ENCODE data around the gene DAPK2. TPM values are rescaled to one million over a fixed set of nuclear protein-coding genes. Genes with fewer than 3 reads are reported as not detected.

Gene DAPK2
- polyA plus RNA-seq, 1 of the 3 experiments (the other 2 are of a cell fraction): 1.4 TPM

DNA sequence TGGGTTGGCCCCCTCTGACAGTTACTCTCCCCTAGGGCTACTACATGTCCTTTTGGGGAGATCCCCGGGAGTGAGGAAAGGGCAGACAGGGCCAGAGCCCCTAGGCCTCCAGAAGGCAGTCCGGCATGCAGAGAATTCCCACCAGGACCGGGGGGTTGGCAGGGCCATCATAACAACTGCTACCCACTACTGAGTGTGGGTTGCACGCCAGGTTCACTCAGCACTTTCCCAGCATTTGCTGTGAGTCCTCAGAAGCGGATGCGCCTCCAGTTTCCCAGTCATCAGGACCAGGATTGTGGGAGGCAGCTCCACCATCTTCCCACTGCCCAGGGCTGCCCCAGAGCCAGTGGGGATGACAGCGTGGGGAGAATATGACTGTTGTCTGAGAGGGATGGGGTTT is 161.3 kb downstream of the DAPK2 start:
- ChIA-PET CTCF (interaction anchor here (1.0 kb wide), 1 partner anchor 133 kb away, joined by 3 read pairs; no protein-coding TSS in a partner anchor), POLR2A (no interaction called here)
- Histone ChIP-seq H3K27ac (ENCODE audit: low read depth in 2 of 2, low read length in 1 of 2) (no peak overlapping the region), H3K9me2 (no peaks in the 10 kb centered on the region), H3F3A (replicated peaks; ENCODE audit: insufficient read depth) (no peaks in the 10 kb centered on the region), H3K4me1 (ENCODE audit: control insufficient read depth in 1 of 2, insufficient read depth in 2 of 2, low read depth in 1 of 2, low read length in 1 of 2) (no peaks in the 10 kb centered on the region; a peak in 1 of 4 replicates), H4K20me1 (ENCODE audit: insufficient read depth) (no peaks in the 10 kb centered on the region), H3K4me2 (no peak overlapping the region), H3K9ac (no peak overlapping the region), H3K36me3 (replicated peaks in 1 of 2; ENCODE audit: control insufficient read depth in 1 of 2, insufficient read depth in 2 of 2, low read length in 1 of 2) (no peaks in the 10 kb centered on the region), H3K9me3 (no peaks in the 10 kb centered on the region), H3K27me3 (ENCODE audit: insufficient read depth) (no peaks in the 10 kb centered on the region), H2AFZ (ENCODE audit: low read depth) (no peak overlapping the region), H3K79me2 (ENCODE audit: insufficient read depth) (no peaks in the 10 kb centered on the region), H3K4me3 (ENCODE audit: low read depth in 2 of 2, low read length in 1 of 2) (no peak overlapping the region)
- no peak for DNase-seq
- TF ChIP-seq NFIC (IDR thresholded peaks at IDR 0.05; ENCODE audit: borderline replicate concordance) (no peak), JUND (IDR thresholded peaks at IDR 0.05) (no peak), FOSL2 (IDR thresholded peaks at IDR 0.05; ENCODE audit: borderline replicate concordance, low read depth) (no peak), SIN3A (IDR thresholded peaks at IDR 0.05; ENCODE audit: borderline replicate concordance, low read depth, low read length) (no peak), MXI1 (IDR thresholded peaks at IDR 0.05; ENCODE audit: low read depth, low read length) (no peak), FOXJ3 (CRISPR knock-in tag; IDR thresholded peaks at IDR 0.05) (no peak), RCOR1 (IDR thresholded peaks at IDR 0.05; ENCODE audit: low read length) (no peak), NRF1 (IDR thresholded peaks at IDR 0.05; ENCODE audit: low read depth, low read length) (no peak), EZH2phosphoT487 (IDR thresholded peaks at IDR 0.05; ENCODE audit: borderline replicate concordance, low read depth) (no peak), SMC3 (IDR thresholded peaks at IDR 0.05; ENCODE audit: low read depth, low read length) (no peak), YY1 (IDR thresholded peaks at IDR 0.05; ENCODE audit: low read depth) (no peak)
- TF ChIP-seq, protein P1, sequence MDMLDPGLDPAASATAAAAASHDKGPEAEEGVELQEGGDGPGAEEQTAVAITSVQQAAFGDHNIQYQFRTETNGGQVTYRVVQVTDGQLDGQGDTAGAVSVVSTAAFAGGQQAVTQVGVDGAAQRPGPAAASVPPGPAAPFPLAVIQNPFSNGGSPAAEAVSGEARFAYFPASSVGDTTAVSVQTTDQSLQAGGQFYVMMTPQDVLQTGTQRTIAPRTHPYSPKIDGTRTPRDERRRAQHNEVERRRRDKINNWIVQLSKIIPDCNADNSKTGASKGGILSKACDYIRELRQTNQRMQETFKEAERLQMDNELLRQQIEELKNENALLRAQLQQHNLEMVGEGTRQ (IDR thresholded peaks at IDR 0.05; ENCODE audit: borderline replicate concordance, low read depth, low read length): no peak
- TF ChIP-seq, protein P2, sequence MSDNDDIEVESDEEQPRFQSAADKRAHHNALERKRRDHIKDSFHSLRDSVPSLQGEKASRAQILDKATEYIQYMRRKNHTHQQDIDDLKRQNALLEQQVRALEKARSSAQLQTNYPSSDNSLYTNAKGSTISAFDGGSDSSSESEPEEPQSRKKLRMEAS (IDR thresholded peaks at IDR 0.05; ENCODE audit: low read depth): no peak
- 79% methylated on average over 6 of the region's 7 CpGs for WGBS (ENCODE audit: low lambda C conversion rate)

DNA sequence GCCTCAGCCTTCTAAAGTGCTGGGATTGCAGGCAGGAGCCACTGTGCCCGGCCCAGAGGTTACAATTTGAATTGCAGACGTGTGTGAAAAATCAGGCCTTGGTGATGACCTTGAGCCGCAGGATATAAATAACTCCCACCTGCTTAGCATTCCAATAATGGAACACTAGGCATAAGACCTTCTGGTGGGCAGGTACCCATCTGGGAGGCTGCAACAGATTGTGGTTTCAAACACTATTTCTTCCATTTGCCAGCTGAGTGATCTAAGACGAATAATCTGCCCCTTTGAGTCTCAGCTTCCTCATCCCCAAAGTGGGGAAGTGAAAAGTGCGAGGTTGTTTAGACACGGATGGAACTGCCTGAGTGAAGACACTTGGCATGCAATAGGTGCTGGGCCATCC is 164.9 kb downstream of the DAPK2 start:
- CTCF ChIA-PET: interaction anchor here (1.1 to 3.4 kb wide), 5 partner anchors 9 to 271 kb away, joined by 3 to 15 read pairs (median 4); no protein-coding TSS in a partner anchor
- TF ChIP-seq RAD21 (IDR thresholded peaks at IDR 0.05; ENCODE audit: low read length) (no peak), POLR2AphosphoS5 (IDR thresholded peaks at IDR 0.05; ENCODE audit: low read depth, low read length) (no peak), SMC3 (IDR thresholded peaks at IDR 0.05; ENCODE audit: low read depth, low read length) (no peak), RFX5 (IDR thresholded peaks at IDR 0.05; ENCODE audit: low read length) (no peak), RXRA (IDR thresholded peaks at IDR 0.05; ENCODE audit: borderline replicate concordance, low read depth) (no peak)
- TF ChIP-seq, protein P3, sequence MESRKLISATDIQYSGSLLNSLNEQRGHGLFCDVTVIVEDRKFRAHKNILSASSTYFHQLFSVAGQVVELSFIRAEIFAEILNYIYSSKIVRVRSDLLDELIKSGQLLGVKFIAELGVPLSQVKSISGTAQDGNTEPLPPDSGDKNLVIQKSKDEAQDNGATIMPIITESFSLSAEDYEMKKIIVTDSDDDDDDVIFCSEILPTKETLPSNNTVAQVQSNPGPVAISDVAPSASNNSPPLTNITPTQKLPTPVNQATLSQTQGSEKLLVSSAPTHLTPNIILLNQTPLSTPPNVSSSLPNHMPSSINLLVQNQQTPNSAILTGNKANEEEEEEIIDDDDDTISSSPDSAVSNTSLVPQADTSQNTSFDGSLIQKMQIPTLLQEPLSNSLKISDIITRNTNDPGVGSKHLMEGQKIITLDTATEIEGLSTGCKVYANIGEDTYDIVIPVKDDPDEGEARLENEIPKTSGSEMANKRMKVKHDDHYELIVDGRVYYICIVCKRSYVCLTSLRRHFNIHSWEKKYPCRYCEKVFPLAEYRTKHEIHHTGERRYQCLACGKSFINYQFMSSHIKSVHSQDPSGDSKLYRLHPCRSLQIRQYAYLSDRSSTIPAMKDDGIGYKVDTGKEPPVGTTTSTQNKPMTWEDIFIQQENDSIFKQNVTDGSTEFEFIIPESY (IDR thresholded peaks at IDR 0.05; ENCODE audit: borderline replicate concordance, low read depth): no peak
- TF ChIP-seq, protein P2 (IDR thresholded peaks at IDR 0.05; ENCODE audit: low read depth): no peak
- TF ChIP-seq, protein P4, sequence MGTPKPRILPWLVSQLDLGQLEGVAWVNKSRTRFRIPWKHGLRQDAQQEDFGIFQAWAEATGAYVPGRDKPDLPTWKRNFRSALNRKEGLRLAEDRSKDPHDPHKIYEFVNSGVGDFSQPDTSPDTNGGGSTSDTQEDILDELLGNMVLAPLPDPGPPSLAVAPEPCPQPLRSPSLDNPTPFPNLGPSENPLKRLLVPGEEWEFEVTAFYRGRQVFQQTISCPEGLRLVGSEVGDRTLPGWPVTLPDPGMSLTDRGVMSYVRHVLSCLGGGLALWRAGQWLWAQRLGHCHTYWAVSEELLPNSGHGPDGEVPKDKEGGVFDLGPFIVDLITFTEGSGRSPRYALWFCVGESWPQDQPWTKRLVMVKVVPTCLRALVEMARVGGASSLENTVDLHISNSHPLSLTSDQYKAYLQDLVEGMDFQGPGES (IDR thresholded peaks at IDR 0.05; ENCODE audit: low read depth, low read length): no peak

More for the DNA sequence above, 164.9 kb downstream of the DAPK2 start:
- no peaks in the 10 kb centered on the region for H3K9me3 ChIP-seq
- no peak overlapping the region for H2AFZ ChIP-seq (ENCODE audit: low read depth)
- no peaks in the 10 kb centered on the region for H4K20me1 ChIP-seq (ENCODE audit: insufficient read depth)
- H3K4me1 ChIP-seq (ENCODE audit: control insufficient read depth in 1 of 2, insufficient read depth in 2 of 2, low read depth in 1 of 2, low read length in 1 of 2): no peaks in the 10 kb centered on the region; a peak in 1 of 4 replicates
- H3K36me3 ChIP-seq (replicated peaks in 1 of 2; ENCODE audit: control insufficient read depth in 1 of 2, insufficient read depth in 2 of 2, low read length in 1 of 2): no peaks in the 10 kb centered on the region
- H3K4me3 ChIP-seq (ENCODE audit: low read depth in 2 of 2, low read length in 1 of 2): no peak overlapping the region
- DNase-seq: no peak
- H3F3A ChIP-seq (replicated peaks; ENCODE audit: insufficient read depth): no peaks in the 10 kb centered on the region
- H3K9me2 ChIP-seq: no peaks in the 10 kb centered on the region
- H3K9ac ChIP-seq: no peak overlapping the region
- H3K79me2 ChIP-seq (ENCODE audit: insufficient read depth): no peaks in the 10 kb centered on the region
- POLR2A ChIA-PET: no interaction called here
- H3K27ac ChIP-seq (ENCODE audit: low read depth in 2 of 2, low read length in 1 of 2): no peak overlapping the region
- no peaks in the 10 kb centered on the region for H3K27me3 ChIP-seq (ENCODE audit: insufficient read depth)
- H3K4me2 ChIP-seq: no peak overlapping the region
- WGBS (ENCODE audit: low lambda C conversion rate): 86% methylated on average over 6 of the region's 6 CpGs

Measured in SK-N-SH (cell line).